Left ventricle myocardium inferior (tissue), 1 donor: ENCODE results near the gene LYPD8. TPM values are rescaled to one million over a fixed set of nuclear protein-coding genes. Genes with fewer than 3 reads are reported as not detected.

ENCODE experiments used
- DNase-seq: peaks from one replicate; pipeline ENCODE4 v3.0.0-alpha.2; 2020
- H3K27ac ChIP-seq: fragments of 200-600 bp; replicated peaks from 2 replicates; pipeline ENCODE4 v1.8.0; 2021
- H3K27me3 ChIP-seq: fragments of 200-600 bp; 2 replicates; pipeline ENCODE4 v1.8.0; 2021; ENCODE audit warnings: low read depth
- H3K36me3 ChIP-seq: fragments of 200-600 bp; 2 replicates; pipeline ENCODE4 v1.8.0; 2021
- H3K4me1 ChIP-seq: fragments of 200-600 bp; 2 replicates; pipeline ENCODE4 v1.8.0; 2021
- H3K4me3 ChIP-seq: fragments of 200-600 bp; 2 replicates; pipeline ENCODE4 v1.8.0; 2021; ENCODE audit warnings: mild to moderate bottlenecking, moderate library complexity
- H3K9me3 ChIP-seq: fragments of 200-600 bp; replicated peaks from 2 replicates; pipeline ENCODE4 v1.8.0; 2021
- intact Hi-C: fragments of 100-400 bp; cut with micrococcal nuclease; formaldehyde crosslinking; loops from one replicate; pipeline ENCODE4 v1.11.0; 2022
- total RNA-seq: library from RNA; stranded (reverse); fragmentation: NEBNext Ultra II Directional; extraction: Animal tissue kit (Norgen Biotek cat#: 25700); gene quantifications from one replicate; pipeline ENCODE4 v1.2.1, GENCODE V29; 2021
- TF ChIP-seq, protein P1 (sequence below): fragments of 200-600 bp; IDR thresholded peaks from 2 replicates; pipeline ENCODE4 v1.8.0; 2021; ENCODE audit warnings: antibody characterized with exemption, mild to moderate bottlenecking, borderline replicate concordance
- donor health status: DM: no; HTN: yes; CAD: no; lungs with severe emphysema.

LYPD8 gene
- total RNA-seq, 1 donor from 2014 or later: not detected

DNA sequence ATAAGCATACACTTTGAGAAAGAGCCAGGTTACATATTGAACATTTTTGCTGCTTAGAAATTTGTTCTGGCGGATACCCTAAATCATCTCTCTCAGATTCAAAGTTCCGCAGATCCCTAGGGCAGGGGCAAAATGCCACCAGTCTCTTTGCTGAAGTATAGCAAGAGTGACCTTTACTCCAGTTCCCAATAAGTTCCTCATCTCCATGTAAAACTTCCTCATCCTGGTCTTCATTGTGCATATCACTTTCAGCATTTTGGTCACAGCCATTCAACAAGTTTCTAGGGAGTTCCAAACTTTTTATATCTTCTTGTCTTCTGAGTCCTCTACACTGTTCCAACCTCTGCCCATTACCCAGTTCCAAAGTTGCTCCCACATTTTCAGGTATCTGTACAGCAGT is 23.3 kb upstream of the LYPD8 start:
- TF ChIP-seq, protein P1, sequence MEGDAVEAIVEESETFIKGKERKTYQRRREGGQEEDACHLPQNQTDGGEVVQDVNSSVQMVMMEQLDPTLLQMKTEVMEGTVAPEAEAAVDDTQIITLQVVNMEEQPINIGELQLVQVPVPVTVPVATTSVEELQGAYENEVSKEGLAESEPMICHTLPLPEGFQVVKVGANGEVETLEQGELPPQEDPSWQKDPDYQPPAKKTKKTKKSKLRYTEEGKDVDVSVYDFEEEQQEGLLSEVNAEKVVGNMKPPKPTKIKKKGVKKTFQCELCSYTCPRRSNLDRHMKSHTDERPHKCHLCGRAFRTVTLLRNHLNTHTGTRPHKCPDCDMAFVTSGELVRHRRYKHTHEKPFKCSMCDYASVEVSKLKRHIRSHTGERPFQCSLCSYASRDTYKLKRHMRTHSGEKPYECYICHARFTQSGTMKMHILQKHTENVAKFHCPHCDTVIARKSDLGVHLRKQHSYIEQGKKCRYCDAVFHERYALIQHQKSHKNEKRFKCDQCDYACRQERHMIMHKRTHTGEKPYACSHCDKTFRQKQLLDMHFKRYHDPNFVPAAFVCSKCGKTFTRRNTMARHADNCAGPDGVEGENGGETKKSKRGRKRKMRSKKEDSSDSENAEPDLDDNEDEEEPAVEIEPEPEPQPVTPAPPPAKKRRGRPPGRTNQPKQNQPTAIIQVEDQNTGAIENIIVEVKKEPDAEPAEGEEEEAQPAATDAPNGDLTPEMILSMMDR: no peak
- Histone ChIP-seq H3K4me3 (no peak overlapping the region), H3K36me3 (no peaks in the 10 kb centered on the region), H3K9me3 (peaks cover 26% of the 10 kb centered on the region), H3K27me3 (peaks cover 18% of the 10 kb centered on the region), H3K27ac (no peak overlapping the region), H3K4me1 (no peaks in the 10 kb centered on the region)
- intact Hi-C loops: no loop called here
- DNase-seq: no peak

DNA sequence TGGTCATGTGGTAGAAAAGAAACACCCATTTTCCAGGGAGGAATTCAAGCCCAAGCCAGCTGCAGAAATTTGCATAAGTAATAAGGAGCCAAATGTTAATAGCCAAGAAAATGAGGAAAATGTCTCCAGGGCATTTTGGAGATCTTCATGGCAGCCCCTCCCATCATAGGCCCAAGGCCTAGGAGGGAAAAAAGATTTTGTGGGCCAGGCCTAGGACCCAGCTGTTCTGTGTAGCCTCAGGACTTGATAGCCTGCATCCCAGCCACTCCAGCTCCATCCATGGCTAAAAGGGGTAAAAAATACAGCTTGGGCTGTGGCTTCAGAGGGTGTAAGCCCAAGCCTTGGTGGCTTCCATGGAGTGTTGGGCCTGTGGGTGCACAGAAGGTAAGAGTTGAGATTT is 21.4 kb upstream of the LYPD8 start:
- Histone ChIP-seq H3K4me3 (no peak overlapping the region), H3K36me3 (no peaks in the 10 kb centered on the region), H3K27me3 (peaks cover 4% of the 10 kb centered on the region), H3K4me1 (no peaks in the 10 kb centered on the region), H3K27ac (no peak overlapping the region), H3K9me3 (peaks cover 26% of the 10 kb centered on the region)
- DNase-seq: no peak
- TF ChIP-seq, protein P1: no peak
- intact Hi-C loops: no loop called here

DNA sequence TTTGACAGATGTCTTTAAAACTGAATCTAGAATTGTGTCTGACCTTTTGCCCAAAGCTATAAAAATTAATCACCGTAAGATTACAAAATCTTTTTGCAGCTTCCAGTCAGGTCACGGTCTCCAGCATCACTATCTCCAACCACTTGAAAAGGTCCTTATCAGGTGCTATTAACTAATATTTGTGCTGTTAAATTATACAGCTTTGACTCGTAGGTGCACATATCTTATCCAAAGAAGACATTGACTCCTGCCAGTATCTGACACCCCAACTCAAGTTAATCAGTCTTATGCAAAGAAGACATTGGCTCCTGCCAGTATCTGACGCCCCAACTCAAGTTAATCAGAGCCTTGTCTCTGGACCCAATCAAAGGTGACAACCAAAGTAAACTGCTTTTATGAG is 19.9 kb upstream of the LYPD8 start:
- Histone ChIP-seq H3K4me1 (no peaks in the 10 kb centered on the region), H3K27me3 (peaks cover 4% of the 10 kb centered on the region), H3K9me3 (peaks cover 17% of the 10 kb centered on the region), H3K27ac (no peak overlapping the region), H3K4me3 (no peak overlapping the region), H3K36me3 (no peaks in the 10 kb centered on the region)
- DNase-seq: no peak
- TF ChIP-seq, protein P1: no peak
- intact Hi-C loops: no loop called here

DNA sequence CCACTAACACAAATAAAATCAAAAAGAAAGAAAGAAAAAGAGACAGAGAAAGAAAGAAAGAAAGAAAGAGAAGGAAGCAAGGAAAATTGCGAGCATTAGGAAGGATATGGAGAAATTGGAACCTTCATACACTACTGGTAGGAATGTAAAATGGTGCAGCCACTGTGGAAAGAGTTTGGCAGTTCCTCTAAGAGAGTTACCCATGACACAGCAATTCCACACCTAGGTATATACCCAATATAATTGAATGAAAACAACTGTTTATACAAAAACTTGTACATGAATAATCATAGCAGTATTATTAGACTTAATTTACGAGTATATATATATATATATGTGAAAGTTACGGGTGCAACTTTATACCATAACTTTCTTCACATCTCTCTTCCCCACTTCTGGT is 4.1 kb upstream of the LYPD8 start:
- intact Hi-C loops: no loop called here
- TF ChIP-seq, protein P1: no peak
- no peak overlapping the region for H3K27ac ChIP-seq
- H3K4me3 ChIP-seq: no peak overlapping the region
- H3K27me3 ChIP-seq: no peaks in the 10 kb centered on the region
- H3K9me3 ChIP-seq: peaks cover 10% of the 10 kb centered on the region
- no peaks in the 10 kb centered on the region for H3K36me3 ChIP-seq
- no peak for DNase-seq
- H3K4me1 ChIP-seq: no peaks in the 10 kb centered on the region

DNA sequence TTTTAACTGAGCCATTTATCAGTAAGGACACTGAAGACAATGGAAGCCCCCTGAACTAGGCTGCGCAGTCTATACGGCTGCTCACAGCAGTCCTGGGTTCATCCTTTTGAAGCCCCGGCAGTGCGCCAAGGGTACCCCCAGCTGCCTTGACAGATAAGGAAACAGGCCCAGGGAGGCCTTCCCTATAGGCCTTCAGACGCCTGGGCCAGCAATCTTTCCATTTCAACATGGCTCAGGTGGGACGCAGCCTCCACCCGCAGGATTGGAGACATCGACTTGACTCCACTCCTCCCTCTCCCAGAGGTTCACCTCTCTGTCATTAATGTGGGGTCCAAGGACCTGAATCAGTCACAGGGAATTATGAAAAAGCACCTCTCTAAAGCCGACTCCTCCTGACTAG is 2.8 kb upstream of the LYPD8 start:
- Histone ChIP-seq H3K27me3 (no peaks in the 10 kb centered on the region), H3K27ac (no peak overlapping the region), H3K36me3 (no peaks in the 10 kb centered on the region), H3K4me3 (no peak overlapping the region), H3K9me3 (peaks cover 6% of the 10 kb centered on the region), H3K4me1 (no peaks in the 10 kb centered on the region)
- intact Hi-C loops: no loop called here
- no peak for DNase-seq
- TF ChIP-seq, protein P1: no peak

DNA sequence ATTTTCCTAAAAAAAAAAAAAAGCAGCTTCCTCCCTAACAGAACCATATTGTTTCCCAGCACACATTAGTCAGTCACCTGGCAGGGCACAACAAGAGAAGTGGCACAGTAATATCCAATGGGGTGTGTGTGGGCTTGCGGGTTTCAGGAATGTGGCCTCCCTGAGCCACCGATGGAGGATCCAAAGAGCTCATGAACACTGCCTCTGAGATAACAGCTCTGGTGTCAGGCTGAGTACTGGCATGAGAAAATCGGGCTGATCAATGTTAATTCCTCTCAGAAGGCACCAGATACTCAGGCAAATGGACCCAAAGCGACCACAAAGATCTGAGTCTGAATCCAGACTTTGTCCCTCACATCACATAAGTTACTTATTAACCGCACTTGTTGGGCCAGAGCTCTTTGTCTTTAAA is 2.2 kb upstream of the LYPD8 start:
- no peaks in the 10 kb centered on the region for H3K4me1 ChIP-seq
- peaks cover 4% of the 10 kb centered on the region for H3K9me3 ChIP-seq
- TF ChIP-seq, protein P1: no peak
- H3K27ac ChIP-seq: no peak overlapping the region
- intact Hi-C loops: no loop called here
- H3K36me3 ChIP-seq: no peaks in the 10 kb centered on the region
- no peak for DNase-seq
- H3K27me3 ChIP-seq: no peaks in the 10 kb centered on the region
- H3K4me3 ChIP-seq: no peak overlapping the region
